Measurements from ENCODE around the gene SAMD9.

DNA sequence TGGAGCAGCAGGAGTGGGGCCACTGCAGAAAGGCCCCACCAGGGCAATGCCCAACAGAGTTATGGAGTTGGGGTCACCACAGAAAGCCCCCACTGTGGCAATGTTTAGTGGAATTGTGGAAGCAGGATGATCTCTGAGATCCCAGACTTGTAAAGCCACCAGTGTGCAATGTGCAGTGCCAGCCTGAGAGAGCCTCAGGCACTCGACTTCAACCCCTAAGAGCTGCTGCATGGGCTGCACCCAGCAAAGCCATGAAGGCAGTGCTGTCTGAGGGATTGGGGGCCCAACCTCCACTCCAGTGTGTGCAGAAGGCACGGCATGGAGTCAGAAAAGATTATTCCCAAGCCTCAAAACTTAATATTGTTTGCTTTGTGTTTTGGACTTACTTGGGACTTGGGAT, 20.4 kb downstream of the SAMD9 start:
- TF ChIP-seq, protein P1, sequence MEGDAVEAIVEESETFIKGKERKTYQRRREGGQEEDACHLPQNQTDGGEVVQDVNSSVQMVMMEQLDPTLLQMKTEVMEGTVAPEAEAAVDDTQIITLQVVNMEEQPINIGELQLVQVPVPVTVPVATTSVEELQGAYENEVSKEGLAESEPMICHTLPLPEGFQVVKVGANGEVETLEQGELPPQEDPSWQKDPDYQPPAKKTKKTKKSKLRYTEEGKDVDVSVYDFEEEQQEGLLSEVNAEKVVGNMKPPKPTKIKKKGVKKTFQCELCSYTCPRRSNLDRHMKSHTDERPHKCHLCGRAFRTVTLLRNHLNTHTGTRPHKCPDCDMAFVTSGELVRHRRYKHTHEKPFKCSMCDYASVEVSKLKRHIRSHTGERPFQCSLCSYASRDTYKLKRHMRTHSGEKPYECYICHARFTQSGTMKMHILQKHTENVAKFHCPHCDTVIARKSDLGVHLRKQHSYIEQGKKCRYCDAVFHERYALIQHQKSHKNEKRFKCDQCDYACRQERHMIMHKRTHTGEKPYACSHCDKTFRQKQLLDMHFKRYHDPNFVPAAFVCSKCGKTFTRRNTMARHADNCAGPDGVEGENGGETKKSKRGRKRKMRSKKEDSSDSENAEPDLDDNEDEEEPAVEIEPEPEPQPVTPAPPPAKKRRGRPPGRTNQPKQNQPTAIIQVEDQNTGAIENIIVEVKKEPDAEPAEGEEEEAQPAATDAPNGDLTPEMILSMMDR (conservative IDR thresholded peaks at IDR 0.05; ENCODE audit: low read depth, low read length), result no peak
- no peak for TF ChIP-seq EZH2 (IDR thresholded peaks at IDR 0.05; ENCODE audit: borderline replicate concordance, low read depth, low read length, poor library complexity, severe bottlenecking)

All from A673 (cell line).